Left renal cortex interstitium (tissue), 4 donors: ENCODE measurements around the gene REEP5. TPM values are rescaled to one million over a fixed set of nuclear protein-coding genes. Genes with fewer than 3 reads are reported as not detected.
"Not testable (repeated sequence)": the region's sequence is repeated elsewhere in the genome, so short reads cannot be mapped to it uniquely, and the experiment has no call there.

Experiments used
- DNase-seq, 4 donors: peaks; one replicate each; pipeline ENCODE4 v3.0.0-alpha.2; 2013; ENCODE audit warnings: low read depth in 4 of 4, low spot score in 2 of 4, missing footprints in 1 of 4
- polyA plus RNA-seq, 4 donors: library from polyadenylated mRNA; unstranded; fragments of 120-200 nt; gene quantifications; one replicate each; pipeline ENCODE4 v1.2.1, GENCODE V29; 2013; ENCODE audit not compliant: insufficient read length in 4 of 4

The REEP5 gene
- polyA plus RNA-seq, 4 donors: 91.9 to 119 (median 108) TPM

DNA sequence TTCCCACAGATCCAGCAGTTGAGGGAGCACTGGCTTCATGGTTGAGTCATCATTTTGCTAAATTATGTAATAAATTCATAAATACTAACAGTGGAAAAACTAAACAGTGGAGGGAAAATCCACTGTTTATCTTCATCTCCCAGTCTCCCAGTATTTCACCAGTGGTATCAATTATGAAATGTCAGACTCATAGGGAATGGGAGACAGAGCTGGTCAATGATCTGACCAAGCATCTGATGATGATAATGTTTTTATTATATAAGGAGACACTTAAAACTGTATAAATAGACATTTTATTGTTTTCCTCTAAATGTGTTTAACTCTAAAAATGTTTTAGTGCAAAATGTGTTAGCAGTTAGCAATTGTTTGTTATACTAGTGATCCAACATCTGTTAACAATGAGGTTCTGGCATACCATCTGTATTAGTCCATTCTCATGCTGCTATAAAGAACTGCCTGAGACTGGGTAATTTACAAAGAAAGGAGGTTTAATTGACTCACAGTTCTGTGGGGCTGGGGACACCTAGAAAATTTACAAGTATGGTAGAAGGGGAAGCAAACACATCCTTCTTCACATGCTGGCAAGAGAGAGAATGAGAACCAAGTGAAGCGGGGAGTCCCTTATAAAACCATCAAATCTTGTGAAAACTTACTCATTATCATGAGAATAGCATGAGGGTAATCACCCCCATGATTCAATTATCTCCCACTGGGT lies 11.8 kb upstream of the REEP5 start:
- no peak for DNase-seq

DNA sequence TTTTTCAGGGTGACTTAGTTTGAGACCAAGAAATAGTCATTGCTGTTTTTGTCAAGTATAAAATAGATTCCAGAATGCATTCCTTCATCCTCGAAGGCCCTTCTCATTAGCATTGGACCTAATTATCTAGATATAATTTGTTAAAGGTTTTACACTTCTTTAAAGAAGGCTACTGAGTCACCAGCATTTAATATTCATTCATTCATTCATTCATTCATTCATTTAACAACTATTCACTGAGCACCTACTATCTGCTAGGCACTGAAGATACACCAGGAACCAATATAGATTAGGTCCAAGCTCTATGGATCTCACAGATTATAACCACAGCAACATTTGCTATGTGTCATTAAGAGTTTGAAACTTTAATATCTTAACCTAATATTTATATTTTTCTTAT lies 11.1 kb upstream of the REEP5 start:
- no peak for DNase-seq

DNA sequence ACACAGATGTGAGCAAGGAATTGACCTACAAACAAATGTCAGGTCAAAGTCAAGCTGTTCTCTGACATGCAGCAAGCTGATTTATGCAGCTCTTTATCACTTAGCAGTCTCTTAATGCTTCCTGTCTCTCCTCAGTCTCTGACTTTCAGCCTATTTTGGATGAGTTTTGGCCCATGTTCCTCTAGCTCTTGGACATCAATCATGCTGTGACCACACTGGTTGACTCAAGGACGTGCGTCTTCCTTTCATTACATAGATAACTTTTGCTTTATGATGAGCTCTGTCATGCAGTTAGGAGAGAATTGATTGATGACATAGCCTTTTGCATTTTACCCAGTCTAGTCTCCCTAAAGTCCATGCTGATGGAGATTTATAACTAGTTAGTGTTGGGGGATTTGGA lies 9.4 kb upstream of the REEP5 start:
- DNase-seq: no peak

DNA sequence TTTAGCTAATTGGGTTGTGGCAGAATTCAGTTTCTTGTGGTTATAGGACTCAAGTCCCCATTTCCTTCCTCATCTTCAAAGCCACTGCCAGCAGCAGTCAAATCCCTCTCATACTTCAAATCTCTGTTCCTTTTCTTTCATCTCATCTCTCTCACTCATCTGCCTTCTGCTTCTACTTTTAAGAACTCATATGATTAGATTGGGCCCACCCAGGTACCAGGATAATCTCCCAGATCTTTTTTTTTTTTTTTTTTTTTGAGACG lies 8.0 kb upstream of the REEP5 start:
- DNase-seq: no peak

DNA sequence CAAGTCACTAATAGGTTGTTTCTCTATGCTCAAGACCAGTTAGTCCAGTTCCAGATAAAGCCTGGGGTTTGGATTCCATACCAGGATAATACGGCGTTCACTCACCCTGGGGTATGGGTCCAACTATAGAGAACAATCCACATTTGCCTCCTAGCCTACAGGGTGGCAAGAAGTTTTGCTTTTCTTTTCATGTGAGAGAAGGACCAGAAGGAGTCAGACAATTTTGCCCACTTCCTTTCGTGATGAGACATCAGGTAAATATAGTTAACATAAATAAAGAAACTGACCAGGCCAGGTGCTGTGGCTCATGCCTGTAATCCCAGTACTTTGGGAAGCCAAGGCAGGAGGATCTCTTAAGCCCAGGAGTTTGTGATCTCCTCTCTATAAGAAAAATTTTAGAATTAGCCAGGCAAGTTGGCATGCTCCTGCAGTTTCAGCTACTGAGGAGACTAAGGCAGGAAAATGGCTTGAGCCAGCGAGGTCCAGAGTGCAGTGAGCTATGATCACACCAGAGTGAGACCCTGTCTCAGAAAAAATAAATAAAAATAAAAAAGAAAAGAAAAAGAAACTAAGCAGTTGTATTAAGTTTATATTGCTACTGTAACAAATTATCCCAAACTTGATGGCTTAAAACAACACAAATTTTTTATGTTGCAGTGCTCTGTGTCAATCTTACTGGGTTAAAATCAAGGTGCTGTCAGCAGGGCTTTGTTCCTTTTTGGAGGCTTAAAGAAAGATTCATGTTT lies 7.5 kb upstream of the REEP5 start:
- DNase-seq: no peak

DNA sequence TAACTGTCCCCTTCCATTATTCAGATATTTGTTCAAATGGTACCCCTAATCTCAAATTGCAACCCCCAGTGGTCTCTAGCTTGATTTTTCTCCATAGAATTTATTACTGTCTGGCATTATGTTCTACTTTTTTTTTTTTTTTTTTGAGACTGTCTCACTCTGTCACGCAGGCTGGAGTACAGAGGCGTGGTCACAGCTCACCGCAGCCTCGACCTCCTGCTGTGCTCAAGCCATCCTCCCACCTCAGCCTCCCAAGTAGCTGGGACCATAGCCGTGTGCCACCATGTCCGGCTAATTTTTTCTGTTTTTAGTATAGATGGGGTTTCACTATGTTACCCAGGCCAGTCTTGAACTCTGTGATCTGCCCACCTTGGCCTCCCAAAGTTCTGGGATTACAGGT lies 2.0 kb upstream of the REEP5 start:
- no peak for DNase-seq

DNA sequence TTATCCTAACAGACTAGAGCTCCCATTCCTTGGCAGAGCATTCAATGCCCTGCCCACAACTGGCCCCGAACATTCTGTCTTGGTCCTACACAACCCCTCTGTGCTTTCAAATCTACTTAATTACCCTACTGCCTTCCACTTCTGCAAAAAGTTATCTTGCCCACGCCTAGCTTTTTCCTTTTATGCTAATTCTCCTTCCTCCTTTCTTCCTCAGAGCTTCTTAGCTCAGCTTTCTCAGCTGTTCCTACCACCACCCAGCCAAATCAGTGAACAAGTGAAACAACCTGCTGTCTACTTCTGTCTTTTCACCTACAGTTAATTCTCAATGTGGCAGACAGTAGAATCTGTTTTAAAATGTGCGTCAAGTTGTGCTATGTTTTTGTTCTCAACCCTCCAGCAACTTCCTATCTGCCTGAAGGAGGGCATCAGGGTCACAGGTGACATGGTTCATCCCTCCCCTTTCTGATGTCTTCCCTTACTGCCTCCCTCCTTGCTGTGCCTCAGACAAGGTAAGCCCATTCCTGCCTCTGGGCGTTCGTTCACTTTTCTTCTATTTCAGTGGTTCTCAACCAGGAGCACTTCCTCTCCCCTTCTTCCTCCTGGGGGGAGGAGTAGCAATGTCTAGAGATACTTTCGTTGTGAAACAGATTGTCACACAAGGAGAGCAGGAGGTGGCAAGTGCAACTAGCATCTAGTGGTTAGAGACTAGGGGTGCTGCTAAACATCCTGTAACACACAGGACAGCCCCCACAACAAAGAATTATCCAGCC lies 1.3 kb upstream of the REEP5 start:
- no peak for DNase-seq

DNA sequence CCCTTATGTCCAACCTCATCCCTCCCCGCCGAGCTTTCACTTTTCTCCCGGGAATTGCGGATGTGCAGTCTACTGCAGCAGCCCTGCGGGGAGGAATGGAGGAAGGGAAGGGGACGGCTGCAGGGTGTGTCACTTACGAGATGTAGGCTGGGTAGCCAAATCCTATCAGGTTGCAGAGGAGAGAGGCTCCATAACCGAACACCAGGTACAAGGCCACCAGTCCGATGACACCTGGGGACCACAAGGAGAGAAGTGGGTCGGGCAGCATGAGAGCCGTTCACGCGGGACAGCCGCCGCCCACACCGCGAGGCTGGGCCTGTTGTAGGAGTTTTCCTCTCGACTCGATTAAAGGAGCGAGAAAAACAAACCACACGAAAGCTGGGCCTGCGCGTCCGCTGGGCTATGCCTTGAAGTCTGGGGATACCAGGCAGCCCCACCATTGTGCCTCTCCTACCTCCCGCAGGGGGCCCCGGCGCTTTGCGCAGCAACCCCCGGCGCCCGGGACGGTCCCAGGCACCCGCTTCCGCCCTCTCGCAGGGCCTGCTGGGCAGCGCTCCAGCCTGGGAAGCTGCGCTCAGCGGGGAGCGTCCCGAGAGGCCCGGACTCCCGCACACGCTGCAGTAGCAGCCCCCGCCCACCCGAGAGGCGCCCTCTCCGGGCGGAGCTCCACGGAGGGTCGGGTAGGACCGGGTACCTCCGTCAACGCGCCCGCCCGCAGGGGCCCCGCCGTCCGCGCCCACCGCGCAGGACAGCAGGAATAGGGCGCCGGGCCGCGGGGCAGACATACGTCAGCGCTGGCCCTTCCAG lies 798 bp downstream of the REEP5 start:
- DNase-seq: peak; percentile 57 to 68 (median 60)

DNA sequence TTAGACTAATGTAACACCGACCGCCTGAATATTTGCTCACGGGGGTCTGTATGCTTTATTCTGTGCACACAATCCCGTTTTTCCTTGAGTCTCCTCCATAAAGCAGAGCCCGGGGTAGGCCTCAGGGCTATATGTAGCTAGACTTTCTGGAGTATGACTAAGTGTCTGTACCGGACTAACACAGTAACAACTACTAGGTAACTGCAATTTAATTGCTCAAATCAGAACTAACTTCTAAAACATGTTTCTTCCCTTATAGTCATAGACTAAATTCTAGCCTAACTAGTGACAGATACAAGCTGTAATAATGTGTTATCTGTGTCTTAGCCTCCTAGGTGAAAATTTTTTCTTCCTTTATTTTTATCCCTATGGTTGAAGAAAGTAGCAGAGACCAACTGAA lies 2.1 kb downstream of the REEP5 start:
- DNase-seq: no peak

DNA sequence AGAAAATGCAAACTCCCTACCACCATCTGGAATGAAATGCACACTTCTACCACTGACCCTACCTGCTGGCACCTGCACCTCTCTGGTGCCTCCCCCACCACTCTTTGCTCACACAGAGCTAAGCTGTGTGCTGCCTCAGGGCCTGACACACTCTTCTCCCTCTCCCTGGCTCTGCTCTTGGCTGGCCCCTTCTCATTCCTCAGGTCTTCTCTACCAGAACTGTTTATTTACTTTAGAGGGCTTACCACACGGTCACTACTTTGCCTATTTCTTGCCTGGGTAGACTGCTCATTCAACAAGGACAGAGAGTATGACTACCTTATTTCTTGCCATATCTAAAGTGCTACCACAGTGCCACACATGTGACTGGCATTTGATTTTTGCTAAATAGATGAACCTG lies 3.3 kb downstream of the REEP5 start:
- no peak for DNase-seq

DNA sequence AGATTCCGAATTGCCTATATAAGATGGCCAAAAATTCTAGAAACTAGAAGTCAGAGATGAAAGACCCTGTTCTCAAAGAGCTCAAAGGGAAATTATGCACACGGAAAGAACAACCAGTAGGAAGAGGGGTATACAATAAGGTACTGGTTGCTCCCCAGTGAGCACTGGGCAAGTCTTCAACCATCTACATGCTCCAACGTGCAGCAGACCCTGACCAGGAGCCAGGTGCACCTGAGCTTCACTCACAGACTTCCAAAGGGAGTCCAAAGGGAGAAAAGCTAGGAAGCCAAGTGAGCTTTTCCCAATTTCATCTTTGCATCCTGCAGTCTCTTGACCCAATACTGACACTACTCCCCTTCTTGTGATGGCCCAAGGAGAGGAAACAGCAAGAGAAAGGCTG lies 3.9 kb downstream of the REEP5 start:
- DNase-seq: no peak

DNA sequence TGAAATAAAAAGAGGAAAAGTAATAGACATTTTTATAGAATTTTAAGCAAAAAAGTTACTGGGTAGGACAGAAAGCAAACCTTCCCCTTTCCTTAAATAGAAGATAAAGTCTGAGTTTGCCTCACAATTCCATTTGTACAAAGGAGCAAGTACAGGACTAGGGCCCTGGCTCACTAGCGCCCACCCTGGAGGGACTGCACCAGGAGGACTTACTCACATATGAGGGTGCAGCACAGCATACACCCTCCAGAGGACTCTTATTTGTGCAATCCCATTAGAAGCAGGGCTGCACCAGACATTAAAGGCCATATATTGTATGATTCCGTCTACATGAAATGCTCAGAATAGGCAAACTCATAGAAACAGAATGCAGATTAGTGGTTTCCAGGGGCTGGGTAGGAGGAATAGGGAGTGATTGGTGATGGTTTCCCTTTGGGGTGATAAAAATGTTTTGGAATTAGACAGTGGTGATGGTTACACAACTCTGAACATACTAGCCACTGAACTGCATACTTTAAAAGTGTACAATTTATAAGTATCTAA lies 4.5 kb downstream of the REEP5 start:
- DNase-seq: no peak

DNA sequence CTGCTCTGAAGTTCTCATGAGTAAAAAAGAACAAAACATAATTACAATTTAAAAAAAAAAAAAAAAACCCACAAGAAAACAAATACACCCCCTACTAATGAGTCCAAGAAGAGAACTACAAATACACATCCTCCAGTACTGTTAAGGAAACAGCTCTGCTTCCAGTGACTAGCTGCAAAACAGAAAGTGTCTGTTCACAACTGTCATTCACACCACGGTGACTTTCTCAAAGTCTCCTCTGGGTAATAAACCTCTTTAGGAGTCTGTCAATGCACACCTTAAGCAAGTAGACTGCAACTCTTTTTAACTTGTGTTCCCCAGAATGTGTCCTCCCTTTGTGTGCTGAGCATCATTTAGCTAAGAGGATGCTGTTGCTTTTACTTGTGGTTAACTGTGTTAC lies 6.2 kb downstream of the REEP5 start:
- DNase-seq: no peak

DNA sequence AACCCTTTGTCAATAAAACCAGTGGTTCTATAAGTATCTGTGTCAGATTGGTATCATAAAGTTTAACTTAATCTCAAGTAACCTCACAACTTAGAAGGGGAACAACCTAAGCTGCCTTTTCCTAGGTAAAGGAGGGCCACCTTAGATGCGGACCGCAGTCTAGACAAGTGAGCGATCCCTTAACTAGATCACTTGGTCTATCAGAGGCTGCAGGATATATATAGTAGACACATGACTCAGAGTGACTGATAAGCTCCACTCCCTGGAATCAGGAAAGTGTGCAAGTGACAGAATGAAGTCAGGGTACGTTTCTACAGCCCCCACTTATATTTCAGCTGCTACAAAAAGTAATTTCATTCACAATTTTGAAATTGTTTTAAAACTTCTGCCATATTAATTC lies 7.4 kb downstream of the REEP5 start:
- no peak for DNase-seq

DNA sequence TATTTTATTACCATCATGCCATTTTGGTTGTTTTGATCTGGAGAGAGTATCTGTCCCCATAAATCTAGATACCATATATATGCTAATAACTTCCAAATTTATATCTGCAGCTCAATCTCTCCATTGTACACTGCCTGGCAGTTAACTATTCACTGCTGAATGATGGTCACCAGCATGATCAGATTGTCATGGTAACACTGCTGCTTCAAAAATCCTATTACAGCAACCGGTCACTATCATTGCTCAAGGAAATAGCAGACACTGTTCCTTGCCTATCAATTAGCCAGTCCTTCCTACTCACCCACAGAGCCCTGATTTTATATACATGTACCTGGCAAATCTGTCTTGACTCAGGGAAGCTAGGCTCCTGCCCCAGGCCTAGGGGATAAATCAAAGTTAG lies 11.5 kb downstream of the REEP5 start:
- no peak for DNase-seq

DNA sequence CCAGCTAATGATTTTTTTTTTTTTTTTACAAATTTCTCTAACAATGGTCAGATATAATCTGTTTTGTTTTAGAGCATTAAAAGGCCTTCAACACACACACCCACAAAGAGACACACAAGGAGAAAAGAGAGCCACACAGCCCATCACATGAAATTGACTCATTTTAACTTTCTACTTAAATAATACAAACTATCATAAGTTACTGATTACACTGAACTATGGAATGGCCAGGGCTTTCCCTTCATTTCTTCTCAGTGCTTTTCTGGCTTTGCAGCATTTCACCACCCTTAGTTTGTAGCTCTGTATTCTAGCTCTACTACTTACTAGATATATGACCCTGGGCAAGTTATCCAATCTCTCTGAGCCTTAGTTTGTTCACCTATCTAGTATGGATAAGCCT lies 13.2 kb downstream of the REEP5 start:
- no peak for DNase-seq

DNA sequence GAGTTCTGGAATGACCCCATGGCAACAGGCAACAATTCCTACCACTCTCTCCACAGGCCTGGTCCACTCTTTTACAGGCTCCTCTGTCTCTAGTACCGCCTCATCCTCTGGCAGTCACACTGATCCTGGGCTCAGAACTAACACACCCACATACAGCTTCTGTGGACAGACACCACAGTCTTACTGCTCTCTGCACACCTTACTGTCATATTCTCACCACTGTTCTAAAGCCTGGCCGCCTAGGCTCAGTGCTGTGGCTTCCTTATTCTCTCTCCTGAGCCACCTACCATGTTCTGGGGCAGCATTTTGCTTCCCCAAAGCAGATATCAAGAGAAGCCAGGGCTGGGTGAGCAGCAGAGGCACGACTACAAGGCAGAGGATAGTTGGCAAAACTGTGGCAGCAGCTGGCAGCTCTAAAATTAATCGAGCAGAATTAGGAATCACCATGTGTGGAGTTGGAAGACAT lies 14.8 kb downstream of the REEP5 start:
- no peak for DNase-seq

DNA sequence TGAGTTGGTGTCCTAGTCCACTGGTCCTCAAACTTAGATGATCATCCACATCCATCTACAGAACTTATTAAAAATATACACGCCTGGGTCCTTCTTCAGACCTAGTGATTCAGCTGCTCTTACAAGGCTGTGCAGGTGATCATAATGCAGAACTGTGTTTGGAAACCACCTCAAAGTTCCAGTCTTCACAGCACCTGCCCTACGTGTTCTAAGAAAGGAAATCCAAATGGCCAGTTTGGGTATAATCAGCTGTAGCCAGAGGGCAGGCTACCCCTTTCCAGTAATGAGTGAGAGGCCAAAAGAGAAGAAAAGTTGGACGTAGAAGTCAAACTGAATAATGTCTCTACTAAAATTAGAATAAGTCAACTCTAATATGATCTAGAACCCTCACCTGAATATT lies 15.4 kb downstream of the REEP5 start:
- DNase-seq: no peak

DNA sequence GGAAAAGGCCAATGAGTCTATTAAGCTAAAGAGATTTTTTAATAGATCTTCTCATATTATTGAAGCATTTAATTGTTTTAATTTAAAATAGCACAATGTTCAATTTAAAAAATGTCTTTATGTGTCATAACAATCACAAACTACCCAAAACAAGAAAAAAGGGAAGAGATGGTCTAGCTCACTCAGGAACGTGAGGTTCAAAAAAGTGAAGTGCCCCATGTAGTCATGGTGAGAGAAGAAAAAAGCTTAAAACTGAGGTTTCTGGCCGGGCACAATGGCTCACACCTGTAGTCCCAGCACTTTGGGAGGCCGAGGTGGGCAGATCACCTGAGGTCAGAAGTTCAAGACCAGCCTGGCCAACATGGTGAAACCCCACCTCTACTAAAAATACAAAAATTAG lies 17.0 kb downstream of the REEP5 start:
- DNase-seq: not testable (repeated sequence)

DNA sequence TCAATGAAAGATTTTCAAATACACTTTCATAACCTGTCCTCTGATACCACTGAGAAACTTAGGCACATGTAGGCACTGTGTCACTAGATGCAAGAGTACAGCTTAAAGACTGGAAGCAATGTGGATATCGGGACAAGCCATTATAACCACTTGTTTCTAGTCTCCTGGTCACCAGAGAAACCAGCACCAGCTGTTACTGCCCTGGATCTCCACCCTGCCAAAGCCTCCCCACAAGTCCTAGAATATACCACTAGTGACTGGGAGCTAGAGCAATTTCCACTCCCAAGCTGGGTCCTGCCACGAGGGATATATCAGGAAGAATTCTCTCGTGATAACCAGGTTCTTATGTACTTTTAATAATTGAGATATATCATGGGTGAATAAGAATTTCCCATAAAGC lies 19.5 kb downstream of the REEP5 start:
- no peak for DNase-seq

DNA sequence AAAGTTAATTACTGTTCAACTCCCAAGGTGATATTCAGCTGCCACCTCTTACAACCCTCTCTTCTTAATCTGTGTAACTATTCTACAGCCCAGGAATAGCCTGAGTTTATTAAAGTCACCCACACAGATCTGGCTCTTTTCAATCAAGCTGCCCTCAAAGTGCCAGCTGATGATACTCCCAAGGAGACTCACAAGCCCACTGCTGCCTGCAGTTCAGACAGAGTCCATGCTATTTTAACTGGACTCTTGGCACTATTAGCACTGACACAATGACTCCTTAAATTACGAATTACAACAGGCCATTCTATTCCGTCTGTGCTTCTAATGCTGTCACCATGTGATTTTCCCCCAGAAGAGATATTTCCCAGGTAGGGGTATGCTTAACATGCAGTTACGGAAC lies 26.3 kb downstream of the REEP5 start:
- no peak for DNase-seq
